ENCODE data around the gene ATP4A.
A peak's percentile ranks its signal among the peaks of the same experiment; 100 is the strongest.

The ATP4A gene

DNA sequence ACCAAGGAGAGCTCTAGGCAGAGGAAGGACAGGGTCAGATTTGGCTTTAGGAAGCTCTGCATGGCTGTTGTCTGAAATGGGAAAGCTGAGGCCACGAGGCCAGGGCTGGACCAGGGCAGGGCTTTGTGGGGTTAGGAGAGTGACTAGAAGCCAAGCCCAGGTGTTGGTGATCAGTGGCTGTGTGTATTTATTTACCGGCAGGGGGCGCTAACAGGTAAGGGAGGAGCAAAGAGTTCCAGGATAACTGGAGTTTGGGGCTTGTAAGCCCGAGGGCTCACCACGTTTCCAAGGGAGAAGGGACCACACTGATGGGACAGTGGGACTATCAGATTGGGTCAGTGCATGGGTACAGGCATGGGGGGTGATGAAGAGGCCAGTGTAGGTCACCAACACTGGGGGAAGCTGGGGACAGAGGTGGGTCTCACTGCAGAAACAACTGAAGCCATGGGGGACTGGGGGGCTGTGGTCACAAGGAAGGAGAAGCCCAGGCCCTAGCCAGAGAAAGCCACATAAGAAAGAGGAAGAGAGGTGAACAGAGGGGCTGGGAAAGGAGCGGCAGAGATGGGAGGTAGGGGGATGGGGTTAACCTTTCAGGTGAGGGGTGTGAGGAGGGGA, 14.2 kb downstream of the ATP4A start:
- peak; percentile 74 to 88 (median 78) for DNase-seq

DNA sequence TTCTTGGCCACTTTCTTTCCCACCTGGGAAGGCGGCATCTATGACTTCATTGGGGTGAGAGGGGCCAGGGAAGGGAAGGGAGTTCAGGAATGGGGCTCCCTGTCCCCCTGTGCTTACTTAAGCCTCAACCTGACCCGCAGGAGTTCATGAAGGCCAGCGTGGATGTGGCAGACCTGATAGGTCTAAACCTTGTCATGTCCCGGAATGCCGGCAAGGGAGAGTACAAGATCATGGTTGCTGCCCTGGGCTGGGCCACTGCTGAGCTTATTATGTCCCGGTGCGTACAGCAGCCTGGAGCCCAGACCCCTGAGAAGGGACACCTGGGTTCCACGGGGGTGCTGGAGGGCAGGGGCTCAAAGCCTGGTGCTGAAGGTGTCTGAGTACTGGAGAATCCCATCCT, 16.9 kb downstream of the ATP4A start:
- DNase-seq, result no peak

DNA sequence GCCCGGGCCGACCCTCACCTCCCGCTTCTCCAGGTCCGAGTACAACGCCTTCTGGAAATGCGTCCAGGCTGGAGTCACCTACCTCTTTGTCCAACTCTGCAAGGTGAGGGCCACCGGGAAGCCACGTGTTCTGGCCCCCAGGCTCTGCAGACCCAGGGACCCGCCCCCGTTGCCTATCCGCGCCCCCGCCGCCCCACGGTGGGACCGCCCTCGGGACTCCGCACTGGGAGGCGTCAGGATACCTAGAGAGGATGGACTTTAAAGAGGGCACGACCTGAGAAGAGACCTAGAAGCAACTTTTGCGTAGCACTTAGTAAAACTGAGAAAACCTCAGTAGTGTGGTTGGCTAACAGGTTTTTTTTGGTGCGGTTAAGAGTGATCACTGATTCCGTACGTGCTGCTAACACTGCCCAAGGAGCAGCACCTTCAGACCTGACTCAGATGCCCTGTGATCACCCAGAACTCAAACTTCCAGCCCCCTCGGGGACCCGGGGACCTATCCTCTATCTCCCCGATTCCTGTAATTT, 17.5 kb downstream of the ATP4A start:
- peak in 2 of 4 experiments; percentile 25 to 39 for DNase-seq

DNA sequence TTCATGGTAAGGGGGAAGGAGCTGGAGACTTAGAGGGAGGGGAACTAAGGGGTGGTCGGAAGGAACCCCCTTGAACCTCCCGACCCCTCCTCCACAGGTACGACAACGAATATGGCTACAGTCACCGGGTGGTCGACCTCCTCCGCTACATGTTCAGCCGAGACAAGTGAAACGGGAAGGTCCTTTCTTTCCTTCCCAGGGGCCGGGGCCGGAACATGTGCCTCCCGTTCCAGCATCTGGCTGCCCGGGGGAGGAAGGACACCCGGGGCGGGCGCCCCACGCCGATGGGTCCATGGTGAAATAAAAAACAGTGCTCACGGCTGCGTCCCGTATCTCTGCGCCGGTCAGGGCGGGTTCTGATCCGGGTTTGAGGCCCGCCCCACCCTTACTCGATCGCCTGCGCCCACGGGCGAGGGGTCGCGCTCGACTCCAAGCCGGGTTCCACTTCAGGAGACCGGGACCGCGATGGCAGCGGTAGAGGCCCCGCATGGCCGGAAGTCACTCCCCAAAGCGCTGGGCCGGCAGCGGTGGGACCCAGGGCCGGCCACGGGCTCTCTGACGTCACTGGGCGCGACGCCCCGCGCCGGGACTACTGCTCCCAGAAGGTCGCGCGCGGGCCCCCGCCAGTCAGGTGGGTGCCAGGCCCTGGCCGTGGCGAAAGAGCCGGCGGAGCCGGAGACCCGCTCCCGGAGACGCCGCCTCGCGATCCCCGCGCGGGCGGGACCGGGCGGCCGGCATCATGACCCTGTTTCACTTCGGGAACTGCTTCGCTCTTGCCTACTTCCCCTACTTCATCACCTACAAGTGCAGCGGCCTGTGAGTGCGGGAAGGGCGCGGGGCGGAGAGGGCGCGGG, 18.2 kb downstream of the ATP4A start, which contains the start of gene TMEM147:
Gene TMEM147 (plus strand): TSS at position 626 of the 854 bp plus-strand sequence. CDS start 114 bp downstream, at position 740.
- DNase-seq, result peak; percentile 93 to 98 (median 96)

DNA sequence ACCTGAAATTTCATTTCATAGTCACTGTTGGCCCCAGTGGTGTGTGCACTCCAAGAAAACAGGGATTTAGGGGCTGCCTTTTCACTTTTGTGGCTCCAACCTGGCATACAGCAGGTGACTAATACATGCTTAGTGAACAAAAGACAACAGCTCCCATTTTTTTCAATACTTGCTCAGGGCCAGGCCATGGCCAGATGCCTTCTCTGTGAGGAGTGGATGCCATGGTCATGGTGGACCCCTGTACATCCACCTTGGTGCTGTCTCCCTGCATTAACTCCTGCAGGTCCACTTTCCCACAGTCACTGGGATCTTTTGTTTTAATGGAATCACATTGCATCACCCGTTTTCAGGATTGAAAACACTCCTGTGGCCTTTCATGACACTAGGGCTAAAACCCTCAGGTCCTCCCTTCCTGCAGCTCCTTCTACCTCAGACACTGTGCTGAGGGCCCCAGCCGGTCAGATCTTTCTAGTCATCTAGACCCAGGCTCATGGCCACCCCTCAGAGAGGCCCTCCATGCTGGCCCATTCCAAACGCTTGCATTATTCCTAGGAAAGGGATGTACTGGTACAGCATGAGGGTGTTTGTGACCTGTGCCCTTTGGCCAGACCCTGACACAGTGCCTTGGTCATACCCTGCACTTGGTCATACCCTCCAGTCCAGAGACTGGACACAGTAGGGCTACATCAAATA, 19.2 kb downstream of the ATP4A start:
- no peak for DNase-seq

DNA sequence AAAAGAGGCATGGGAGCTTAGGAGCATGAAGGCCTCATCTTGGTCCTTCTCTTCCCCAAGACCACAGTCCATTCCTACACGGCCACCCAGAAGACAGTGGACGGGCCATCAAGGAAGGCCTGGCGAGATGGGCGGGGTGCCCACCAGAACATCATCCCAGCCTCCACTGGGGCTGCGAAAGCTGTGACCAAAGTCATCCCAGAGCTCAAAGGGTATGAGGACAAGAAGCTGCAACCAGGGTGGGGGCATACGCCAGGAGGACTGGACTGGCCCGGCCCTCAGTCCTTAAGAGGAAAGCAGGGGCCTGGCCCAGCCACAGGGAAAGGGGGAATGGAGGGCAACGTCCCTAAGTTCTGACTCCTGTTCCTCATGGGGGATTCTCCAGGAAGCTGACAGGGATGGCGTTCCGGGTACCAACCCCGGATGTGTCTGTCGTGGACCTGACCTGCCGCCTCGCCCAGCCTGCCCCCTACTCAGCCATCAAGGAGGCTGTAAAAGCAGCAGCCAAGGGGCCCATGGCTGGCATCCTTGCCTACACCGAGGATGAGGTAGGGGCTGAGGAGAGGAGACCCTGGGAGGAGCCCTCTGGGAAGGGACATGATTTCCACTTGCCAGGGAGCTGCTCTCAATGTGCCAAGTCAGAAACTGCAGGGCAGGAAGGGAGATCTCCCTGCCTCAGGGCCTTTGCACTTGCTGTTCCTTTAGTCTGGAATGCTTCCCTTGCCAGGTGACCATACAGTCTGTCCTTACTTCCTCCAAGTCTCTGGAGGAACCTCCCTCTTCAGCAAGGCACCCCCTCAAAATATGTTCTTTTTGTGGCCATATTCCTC, 20.0 kb downstream of the ATP4A start:
- DNase-seq, result no peak

DNA sequence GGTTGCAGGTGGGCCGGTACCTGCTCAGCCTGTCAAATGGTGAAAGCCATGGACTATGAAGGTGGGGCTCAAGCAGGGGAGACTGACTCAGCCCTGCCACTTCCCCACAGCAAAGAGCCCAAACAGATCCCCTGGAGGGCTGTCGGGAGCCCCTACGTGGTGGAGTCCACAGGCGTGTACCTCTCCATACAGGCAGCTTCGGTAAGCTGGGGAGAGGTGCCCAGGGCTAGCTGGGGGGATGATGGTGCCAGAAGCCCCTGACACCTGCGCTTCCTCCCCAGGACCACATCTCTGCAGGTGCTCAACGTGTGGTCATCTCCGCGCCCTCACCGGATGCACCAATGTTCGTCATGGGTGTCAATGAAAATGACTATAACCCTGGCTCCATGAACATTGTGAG, 21.2 kb downstream of the ATP4A start:
- DNase-seq, result no peak

DNA sequence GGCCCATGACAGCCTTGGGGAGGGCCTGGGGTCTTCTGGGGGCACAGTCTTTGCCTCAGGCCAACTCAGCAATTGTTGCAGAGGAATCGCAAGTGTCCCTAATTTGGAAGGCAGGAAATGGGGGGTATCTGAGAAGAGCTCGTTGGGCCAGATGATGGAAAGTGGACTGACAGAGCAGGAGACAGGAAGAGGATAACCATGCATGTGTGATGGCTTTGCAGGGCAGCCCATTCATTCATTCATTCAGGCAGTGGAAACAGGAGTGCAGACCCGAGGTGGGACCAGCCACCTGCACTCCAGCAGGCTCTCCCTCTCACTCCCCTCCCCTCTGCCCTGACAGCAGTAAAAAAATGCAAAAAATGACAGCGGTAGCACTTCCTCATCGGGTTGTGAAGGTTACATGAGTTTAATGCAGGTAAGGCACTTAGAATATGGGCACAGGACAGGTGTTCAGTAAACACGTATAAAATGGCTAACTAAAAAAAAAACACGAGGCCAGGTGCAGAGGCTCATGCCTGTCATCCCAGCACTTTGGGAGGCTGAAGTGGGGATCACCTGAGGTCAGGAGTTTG, 23.0 kb downstream of the ATP4A start:
- no peak for DNase-seq

DNA sequence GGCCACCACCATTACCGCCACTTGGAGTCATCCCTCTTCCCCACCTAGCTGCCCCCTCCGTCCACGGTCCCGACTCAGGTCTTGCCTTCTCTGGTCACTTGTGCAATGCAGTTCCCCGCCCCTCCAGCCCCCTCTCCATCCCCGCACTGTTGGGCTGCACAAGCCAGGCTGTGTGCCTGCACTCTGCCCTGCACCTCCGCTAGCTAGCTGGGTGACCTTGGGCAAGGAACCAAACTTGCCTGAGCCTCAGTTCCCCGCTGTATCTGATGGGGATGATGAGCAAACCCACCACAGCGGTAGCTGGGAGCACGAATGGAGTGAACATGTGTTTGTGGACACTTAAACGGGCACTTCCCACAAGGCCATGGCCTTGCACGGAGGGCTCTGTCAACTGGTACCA, 23.6 kb downstream of the ATP4A start:
- no peak for DNase-seq

DNA sequence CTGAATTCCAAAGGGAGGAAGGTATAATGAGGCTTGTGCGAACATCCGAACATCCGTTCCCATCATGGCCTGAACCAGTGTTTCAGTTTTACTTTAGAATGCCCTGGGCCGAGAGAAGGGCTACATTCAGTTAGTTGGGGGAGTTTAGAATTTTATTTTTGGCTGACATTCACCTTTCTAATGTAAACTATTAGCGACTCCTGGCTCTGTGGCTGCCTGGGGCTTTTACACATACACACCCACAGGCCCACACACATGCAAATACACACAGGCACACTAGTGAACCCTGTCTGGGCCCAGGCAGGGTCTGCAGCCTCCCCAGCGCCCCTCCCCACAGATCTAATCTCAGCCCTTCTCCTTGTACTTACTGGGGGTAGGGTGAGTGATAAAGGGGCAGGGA, 24.1 kb downstream of the ATP4A start:
- DNase-seq, result no peak

DNA sequence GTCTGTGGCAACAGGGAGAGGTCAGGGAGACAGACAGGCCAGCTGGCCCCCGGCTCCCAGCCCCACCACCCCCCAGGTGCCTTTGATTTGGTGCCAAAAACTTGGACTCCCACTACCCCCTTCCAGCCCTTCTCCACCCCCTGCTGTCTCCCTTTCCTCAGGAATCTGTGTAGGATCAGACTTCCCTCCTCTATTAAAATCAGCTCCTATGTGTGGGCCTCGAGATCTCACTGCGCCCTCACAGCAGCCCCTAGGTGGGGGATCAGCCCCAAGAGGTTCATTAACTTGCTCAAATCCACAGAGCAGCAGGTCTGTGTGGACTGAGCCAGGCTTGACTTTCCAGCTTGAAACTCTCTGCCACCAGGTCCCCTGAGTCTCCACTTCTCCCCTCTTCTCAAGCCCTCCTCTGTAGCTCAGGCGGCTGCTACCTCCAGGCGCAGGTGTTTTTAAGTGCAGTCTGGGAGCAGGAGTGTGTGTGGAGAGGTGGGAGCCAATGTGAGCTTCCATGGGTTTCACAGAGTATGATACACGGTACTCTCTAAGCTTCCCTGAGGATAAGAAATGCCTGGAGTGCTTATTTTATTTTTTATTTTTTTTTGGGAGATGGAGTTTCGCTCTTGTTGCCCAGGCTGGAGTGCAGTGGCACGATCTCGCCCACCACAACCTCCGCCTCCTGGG, 28.5 kb downstream of the ATP4A start:
- DNase-seq, result no peak

DNA sequence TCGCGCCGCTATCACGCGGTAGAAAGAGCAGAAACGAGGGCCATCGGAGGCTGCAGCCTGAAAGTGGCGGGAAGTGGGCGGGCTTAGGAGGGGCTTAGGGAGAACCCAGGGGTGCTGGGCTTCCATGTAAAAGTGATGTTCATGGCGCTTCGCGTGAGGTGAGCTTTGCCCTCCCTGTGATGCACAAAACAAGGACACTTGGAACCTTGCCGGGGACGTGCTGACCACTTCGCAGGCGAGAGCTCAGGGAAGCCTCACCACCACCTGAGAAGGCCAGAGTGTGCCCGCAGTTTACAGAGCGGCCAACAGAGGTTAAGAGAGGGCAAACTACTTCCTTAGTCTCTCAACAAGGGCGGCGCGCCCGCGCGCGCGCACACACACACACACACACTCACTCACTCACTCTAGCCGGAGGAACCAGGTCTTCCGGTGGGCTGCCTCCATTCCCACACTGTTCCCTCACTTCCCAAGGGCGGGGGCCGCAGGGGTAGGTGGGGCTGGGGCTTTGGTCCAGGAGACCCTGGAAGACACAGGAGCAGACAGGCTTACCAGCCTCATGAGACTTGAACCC, 29.6 kb downstream of the ATP4A start:
- peak; percentile 56 to 71 (median 64) for DNase-seq

DNA sequence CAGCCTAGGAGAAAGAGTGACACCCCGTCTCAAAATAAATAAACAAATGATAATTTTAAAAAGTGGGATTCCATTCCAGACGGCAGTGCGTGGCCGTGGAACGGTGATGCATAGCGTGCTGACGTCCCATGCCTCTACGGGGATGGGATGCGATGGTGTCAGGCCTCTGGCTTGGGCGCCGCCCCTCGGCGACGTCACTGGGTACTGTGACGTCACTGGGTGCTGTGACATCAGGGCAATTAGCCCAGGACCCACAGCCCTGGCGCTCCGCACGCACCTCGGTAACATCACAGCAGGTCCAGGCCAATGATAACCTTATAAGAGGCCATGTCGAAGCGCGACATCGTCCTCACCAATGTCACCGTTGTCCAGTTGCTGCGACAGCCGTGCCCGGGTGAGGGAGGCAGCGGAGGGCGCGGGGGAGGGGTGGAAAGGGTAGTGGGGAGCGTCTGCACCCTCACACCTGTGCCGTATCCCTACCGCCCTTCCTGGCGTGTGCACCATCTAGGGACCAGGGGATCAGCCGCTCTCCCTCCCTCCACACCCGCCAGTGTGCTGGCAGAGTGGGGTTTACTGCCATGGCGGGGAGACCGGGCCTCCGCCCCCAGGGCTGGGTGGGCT, 30.1 kb downstream of the ATP4A start, which contains the start of gene GAPDHS:
Gene GAPDHS (plus strand): TSS at position 256 of the 621 bp plus-strand sequence. CDS start 72 bp downstream, at position 328.
- DNase-seq, result no peak

DNA sequence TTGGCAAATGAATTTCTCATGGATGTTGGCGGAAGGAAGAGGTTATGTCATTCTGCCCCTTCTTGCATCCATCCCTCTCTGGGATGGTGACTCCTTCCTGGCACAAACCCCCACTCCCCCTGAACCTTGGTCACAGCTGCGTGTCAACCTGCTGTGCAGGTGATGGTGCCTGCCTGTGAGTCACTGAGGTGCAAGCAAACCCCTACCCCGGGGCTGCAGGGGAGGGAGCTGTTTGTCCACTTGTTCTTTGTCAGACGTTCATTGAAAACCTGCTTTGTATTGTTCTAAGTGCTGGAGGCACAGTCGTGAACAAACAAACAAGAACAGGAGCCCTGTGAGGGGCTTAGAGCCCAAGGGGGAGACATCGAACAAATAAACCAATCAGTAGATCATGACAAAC, 32.2 kb downstream of the ATP4A start:
- DNase-seq, result no peak

DNA sequence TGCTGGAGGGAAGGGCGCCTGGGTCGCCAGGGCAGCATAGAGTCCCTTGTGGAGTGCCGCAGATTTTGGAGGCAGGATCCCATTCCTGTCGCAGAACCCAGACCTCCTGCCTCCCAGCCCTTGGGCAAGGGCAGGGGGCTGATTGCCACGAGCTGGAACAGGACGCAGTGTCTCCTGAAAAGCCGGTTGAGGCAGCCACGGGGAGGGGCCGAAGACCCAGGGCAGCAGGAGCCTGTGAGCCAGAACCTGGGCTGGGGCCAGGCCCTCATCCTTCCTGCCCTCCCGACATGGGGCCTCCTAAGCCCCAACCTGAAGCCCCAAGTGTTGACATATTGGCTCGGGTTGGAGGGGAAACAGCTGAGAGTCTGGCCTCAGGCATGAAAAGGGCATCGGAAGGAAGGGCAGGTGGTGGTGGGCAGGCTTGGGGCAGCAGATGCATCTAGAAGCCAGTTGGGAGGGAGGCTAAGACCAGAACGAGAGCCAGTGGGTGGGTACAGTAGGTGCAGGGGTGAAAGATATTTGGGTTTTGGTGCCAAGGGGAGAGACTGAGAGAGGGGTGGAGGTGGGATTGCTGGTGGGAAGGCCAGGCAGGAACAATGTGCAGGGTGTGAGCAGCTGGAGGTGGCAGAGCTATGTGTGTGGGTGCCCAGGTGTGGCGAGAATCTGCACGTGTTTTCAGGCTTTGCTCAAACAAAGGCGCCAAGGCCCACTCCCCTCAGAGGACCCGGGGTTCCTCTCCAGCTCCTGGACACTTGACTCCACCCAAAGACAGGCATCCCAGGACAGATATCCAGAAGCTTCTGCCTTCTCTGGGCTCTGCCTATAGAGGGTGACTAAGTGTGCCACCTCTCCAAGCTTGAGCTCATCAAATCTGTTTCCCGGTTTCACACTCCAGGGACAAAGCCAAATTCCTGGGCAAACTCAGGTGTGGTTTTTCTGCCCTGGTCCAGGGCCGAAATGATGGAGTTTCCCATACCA, 33.9 kb downstream of the ATP4A start:
- DNase-seq, result no peak

DNA sequence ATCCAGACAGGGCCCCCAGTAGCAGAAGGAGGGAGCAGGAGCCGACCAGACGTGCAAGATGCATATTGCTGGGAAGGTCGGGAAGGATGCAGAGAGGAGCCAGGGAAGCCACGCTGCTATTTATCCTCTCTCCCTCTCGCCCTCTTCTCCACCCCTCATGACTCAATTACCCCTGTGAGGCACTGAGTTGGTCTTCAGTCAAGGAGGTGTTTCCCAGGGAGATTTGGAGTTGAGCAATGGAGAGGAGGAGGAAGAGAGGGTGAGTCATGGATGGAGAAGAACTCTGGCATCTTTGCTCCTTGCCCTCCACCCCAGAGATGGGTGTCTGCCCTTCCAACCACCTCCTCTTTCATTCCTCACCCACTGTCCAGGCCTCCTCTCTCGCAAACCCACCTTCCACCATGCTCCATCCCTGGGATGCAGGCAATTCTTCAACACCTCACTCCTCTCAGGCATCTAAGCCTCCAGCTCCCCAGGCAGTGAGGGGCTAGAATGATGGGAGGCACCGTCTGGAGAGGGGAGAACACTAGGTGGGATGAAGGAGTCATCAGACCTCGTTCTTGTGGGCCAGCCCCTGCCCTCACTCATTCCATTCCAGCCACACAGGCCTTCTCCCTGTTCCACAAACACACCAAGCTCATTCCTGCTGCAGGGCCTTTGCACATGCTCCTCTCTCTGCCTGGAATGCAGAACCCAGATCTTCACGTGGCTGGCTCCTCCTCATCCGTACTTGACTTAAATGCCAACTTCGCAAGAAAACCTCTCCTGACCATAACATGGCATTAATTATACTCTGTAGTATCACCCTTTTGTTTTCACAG, 35.0 kb downstream of the ATP4A start, which contains the start of gene SBSN:
Gene SBSN (minus strand): TSS at position 94 of the 821 bp plus-strand sequence. CDS start 30 bp downstream, at position 64.
- DNase-seq, result peak in 2 of 4 experiments; percentile 7 to 14

DNA sequence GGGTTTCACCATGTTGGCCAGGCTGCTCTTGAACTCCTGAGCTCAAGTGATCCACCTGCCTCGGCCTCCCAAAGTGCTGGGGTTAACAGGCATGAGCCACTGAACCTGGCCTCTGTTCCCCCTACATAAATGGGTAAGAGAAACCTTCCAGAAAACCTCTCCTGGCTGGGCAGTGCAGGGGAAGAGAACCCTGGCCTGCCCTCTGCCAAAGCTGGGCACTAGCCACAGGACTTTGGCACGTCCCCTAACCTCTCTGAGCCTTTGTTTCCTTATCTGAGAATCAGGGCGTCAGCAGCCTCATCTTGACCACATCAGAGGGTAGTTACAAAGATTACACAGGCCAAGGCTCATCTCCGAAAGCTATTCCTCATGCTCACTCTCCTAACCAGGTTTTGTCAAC, 37.6 kb downstream of the ATP4A start:
- no peak for DNase-seq

Measured in suppressor macrophage (primary cell).